ENCODE results near the gene RAB31. TPM values are rescaled to one million over a fixed set of nuclear protein-coding genes. Genes with fewer than 3 reads are reported as not detected.

The RAB31 gene
- polyA plus RNA-seq, 4 donors, result 27.0 to 39.1 (median 32.4) TPM

GRCh38 chr18:9735238-9735637 lies 27.1 kb downstream of the RAB31 start:
- DNase-seq (ENCODE audit: low read depth in 4 of 4, low spot score in 3 of 4), result no peak

DNA sequence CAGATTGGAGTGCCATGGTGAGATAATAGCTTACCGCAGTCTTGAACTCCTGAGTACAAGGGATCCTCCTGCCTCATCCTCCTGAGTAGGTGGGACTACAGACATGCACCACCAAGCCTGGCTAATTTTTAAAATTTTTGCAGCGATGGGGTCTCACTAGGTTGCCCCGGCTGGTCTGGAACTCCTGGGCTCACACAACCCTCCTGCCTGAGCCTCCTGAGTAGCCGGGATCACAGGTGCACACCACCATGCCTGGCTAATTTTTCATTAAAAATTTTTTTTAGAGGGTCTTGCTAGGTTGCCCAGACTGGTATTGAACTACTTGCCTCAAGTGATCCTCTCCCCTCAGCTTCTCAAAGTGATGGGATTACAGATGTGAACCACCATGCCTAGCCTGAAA lies 27.8 kb downstream of the RAB31 start:
- DNase-seq (ENCODE audit: low read depth in 4 of 4, low spot score in 3 of 4), result no peak

DNA sequence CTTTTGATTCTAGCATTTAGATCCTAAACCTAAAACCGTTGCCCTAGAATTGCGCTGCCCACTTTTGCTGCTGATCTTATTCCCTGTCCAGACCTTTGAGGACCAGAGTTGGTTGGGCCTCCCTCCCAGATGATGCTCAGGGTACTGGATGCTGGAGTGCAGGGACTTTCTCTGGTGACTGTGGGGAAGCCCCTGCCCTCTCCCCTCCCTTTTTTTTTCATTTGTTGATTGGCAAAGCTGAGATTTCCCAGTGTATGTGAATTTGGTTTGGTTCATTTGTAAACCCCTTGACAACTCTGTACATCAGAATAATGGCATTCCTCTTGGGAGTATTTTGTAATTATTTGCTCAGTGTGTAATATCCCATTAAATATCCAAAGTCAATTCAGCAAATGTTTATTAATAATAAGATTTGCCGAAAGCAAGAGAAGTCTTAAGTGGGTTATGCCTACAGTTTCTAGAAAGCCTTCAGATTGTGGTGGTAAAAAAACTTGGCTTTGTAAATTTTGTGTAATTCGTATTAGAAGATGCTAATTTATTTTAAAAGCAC lies 28.3 kb downstream of the RAB31 start:
- no peak for DNase-seq (ENCODE audit: low read depth in 4 of 4, low spot score in 3 of 4)

GRCh38 chr18:9737006-9737405 lies 28.9 kb downstream of the RAB31 start:
- DNase-seq (ENCODE audit: low read depth in 4 of 4, low spot score in 3 of 4), result no peak

GRCh38 chr18:9737472-9738121 lies 29.5 kb downstream of the RAB31 start:
- peak in 3 of 4 donors; percentile 44 to 65 (median 52) for DNase-seq (ENCODE audit: low read depth in 4 of 4, low spot score in 3 of 4)

DNA sequence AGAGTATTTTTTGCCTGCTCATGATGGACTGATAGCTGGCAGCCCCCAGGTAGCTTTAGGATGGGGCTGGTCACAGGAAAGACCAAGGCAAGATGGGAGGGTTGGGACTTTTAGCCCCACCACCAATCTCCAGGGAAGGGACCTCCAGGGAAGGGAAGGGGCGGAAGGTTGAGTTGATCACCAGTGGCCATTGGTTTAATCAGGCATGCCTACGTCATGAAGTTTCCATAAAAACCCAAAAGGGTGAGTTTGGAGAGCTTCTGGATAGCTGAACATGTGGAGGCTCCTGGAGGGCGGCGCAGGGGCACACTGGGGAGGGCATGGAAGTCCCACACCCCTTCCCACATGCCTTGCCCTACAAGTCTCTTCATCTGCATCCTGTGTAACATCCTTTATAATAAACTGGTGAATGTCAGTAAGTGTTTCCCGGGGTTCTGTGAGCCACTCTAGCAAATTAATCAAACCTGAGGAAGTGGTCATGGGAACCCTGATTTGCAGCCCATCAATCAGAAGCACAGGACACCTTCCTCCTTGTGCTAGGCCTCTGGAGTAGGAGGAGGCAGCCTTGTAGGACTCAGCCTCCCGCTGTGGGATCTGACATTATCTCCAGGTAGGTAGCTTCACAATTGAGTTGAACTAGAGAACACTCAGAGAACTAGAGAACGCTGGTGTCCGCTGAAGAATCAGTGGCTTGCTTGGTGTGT lies 30.3 kb downstream of the RAB31 start:
- DNase-seq (ENCODE audit: low read depth in 4 of 4, low spot score in 3 of 4), result no peak

- DNase-seq (ENCODE audit: low read depth in 4 of 4, low spot score in 3 of 4), result no peak
Observed at GRCh38 chr18:9739516-9739915, 31.4 kb downstream of the RAB31 start.

GRCh38 chr18:9740071-9740470 lies 32.0 kb downstream of the RAB31 start:
- DNase-seq (ENCODE audit: low read depth in 4 of 4, low spot score in 3 of 4), result no peak

- DNase-seq (ENCODE audit: low read depth in 4 of 4, low spot score in 3 of 4), result no peak
Observed at GRCh38 chr18:9741406-9741792, 33.3 kb downstream of the RAB31 start.

DNA sequence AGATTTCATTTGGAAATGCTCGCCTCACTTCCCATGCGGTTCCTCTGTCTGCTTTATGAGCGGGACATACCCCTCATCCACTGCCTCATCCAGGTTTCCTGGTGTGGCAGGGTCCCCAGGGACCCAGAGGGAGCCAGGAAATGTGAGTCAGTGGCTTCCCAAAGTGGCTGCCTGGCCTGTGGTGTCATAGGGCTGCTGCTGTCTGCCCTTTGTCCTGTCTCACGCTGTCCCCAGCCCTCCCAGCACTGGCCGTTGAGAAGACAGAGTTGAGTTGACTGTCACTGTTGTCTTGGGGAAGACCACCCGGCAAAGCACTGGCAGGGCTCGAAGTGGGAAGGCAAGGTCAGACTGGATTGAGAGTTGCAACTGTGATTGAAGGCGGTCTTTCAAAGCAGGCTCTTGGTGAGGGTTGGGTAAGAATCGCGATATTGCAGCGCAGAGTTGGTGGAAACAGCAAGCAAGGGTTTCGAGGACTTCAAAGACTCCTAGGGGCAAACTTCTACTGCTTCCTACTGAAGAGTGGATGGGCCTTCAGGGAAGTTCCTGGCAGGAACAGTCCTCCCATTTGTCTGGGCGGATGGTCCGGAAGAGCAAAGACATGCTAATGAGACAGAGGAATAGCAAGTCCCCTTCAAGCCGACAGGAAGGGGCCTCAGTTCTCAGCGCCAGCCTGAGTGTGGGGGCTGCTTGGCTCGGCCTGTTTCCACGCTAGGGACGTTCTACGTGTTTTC lies 33.9 kb downstream of the RAB31 start:
- DNase-seq (ENCODE audit: low read depth in 4 of 4, low spot score in 3 of 4), result no peak

DNA sequence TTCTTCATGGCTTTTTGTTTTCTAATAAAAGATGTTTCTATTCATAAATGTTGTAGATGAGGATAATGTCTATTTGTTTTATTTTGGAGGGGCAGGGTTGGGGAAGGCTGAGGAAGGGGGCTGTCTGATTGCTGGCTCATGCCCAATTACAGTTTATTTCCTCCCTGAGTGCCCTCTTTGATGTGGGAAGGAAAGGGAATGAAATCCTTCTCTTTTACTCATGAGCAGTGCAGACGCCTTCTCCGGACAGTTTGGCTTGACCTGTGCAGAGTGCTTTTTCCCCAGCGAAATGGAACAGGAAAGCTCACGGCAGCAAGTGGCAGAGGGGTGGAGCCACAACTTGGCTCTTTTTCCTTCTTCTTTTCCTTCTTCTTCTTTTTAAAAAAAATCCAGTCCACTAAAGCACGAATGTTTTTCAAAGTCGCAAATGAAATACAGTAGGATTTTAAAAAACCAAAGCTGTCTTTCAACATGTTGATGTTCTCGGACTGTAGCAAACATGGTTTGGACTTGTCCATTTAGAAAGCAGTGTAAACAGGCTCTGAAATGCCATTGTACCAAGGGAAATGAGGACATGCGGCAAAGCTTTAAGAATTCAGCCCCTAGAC lies 34.5 kb downstream of the RAB31 start:
- no peak for DNase-seq (ENCODE audit: low read depth in 4 of 4, low spot score in 3 of 4)

GRCh38 chr18:9743200-9744016 lies 35.3 kb downstream of the RAB31 start:
- DNase-seq (ENCODE audit: low read depth in 4 of 4, low spot score in 3 of 4), result no peak

GRCh38 chr18:9746958-9747357 lies 38.9 kb downstream of the RAB31 start:
- no peak for DNase-seq (ENCODE audit: low read depth in 4 of 4, low spot score in 3 of 4)

- DNase-seq (ENCODE audit: low read depth in 4 of 4, low spot score in 3 of 4), result no peak
Observed at GRCh38 chr18:9749611-9750010, 41.5 kb downstream of the RAB31 start.

- no peak for DNase-seq (ENCODE audit: low read depth in 4 of 4, low spot score in 3 of 4)
Observed at GRCh38 chr18:9750112-9750511, 42.0 kb downstream of the RAB31 start.

DNA sequence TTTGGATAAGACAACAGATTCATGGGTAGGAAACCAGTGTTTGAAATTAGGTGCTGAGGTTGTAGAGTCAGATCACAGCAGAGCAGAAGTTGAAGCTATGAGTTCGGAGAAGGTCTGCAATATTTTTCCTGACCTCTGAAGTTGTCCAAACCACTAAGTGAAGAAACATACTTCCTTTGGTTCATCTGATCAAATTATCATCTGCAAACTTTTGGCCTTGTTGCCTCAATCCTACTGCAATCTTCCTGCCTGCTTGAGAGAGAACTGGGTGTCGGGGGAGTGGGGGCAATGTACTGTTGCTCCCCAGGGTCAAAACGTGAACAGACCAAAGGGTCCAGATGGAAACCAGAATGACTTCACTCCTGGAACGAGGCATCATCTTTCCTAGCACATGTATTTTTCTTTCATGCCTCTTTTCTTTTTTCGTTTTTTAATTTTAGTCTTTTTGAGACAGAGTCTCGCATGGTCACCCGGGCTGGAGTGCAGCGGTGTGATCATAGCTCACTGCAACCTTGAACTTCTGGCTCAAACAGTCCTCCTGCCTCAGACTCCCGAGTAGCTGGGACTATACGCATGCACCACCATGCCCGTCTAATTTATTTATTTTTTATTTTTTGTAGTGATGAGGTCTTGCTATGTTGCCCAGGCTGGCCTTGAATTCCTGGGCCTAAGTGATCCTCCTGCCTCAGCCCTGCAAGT lies 42.7 kb downstream of the RAB31 start:
- DNase-seq (ENCODE audit: low read depth in 4 of 4, low spot score in 3 of 4), result no peak

DNA sequence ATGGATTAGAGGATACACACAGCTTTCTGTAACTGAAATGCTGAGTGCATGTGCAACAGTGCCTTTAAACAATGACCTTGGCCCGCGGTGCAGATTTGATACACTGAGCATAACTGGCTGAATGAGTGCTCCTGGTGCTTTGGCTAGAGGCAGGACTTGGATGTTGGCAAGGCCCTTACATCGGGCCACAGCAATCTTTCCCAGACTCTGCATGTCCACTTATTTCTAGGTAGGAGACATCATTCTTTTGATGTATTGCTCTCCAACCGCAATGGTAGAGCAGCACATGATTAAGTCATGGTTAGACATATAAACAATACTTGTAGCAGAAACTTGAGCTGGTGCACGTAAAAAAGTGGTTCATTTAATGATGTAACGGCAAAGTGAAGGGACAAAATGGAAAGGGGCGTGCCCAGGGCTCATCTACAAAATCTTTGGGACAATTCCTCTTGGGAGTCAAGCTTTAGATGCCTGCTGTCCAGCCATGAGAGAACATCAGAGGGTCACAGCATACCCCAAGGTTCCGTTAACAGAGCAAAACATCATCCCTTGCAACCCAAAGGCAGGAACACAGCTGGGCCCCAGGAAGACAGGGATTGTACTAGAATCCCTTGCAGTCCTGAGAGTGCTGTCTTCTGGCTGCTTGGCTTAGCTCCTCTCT lies 43.4 kb downstream of the RAB31 start:
- no peak for DNase-seq (ENCODE audit: low read depth in 4 of 4, low spot score in 3 of 4)

DNA sequence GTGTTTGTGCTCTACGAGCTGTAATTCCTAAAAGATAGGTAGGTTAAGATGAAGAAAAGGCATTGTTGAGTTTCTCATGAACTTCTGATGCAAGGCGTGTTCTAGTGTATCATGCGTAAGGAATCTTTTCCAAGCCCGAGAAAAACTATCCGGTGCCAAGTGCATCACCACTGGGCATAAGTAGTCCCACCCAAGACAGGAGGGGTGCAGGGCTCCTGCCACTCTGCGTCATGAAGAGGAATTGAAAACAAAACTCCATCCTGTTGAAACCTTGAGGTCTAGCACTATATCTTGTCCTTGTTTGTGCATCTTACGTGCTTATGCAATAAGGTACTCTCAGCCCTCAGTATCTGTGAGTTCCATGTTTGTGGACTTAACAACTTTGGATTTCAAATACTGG lies 45.7 kb downstream of the RAB31 start:
- no peak for DNase-seq (ENCODE audit: low read depth in 4 of 4, low spot score in 3 of 4)

GRCh38 chr18:9755110-9755509 lies 47.0 kb downstream of the RAB31 start:
- DNase-seq (ENCODE audit: low read depth in 4 of 4, low spot score in 3 of 4), result no peak
